GM12878 (cell line): ENCODE data around the gene ZNF106. TPM values are rescaled to one million over a fixed set of nuclear protein-coding genes. Genes with fewer than 3 reads are reported as not detected.

ENCODE experiments used
- ATAC-seq: fragments of 200-7000 bp; cut with Tn5 transposase; 3 replicates; pipeline ENCODE4 v1.9.1; 2020; ENCODE audit warnings: mild to moderate bottlenecking, moderate library complexity
- BruUV-seq: library from RNA; stranded (reverse); fragments of 400-500 nt; replicated peaks from 2 replicates; lab custom pipeline; 2021; lab: Mats Ljungman, UMichigan
- CTCF ChIA-PET: fragments of 300-600 bp; sonication (Branson Sonifier 250); formaldehyde crosslinking; extraction: SDS; loops from one replicate; lab custom pipeline; 2021; ENCODE audit warnings: inconsistent platforms; lab: Yijun Ruan, JAX
- POLR2A ChIA-PET: fragments of 350-600 bp; formaldehyde crosslinking; extraction: SDS; loops from one replicate; lab custom pipeline; 2021; ENCODE audit warnings: inconsistent platforms; lab: Charles Lee
- RAD21 ChIA-PET: fragments of 300-600 bp; sonication (Branson Sonifier 250); formaldehyde crosslinking; loops from one replicate; lab custom pipeline; 2023; ENCODE audit warnings: antibody characterized with exemption; ENCODE audit not compliant: unreplicated experiment; lab: Charles Lee
- SMC1A ChIA-PET: fragments of 300-600 bp; sonication (Branson Sonifier 250); formaldehyde crosslinking; loops from one replicate; lab custom pipeline; 2023; ENCODE audit not compliant: unreplicated experiment, uncharacterized antibody; lab: Charles Lee
- DNase-seq: peaks from one replicate; pipeline ENCODE4 v3.0.0-alpha.2; 2011; ENCODE audit warnings: low read depth, low spot score
- FAIRE-seq: peaks from 3 replicates; lab custom pipeline; 2011; peaks lifted over from hg19 to GRCh38; lab: Jason Lieb, UNC
- H2AFZ ChIP-seq: 2 replicates; pipeline ENCODE4 v1.6.0; 2011; ENCODE audit warnings: low read depth, low read length, control low read depth; ENCODE audit not compliant: control insufficient read depth
- H3K27ac ChIP-seq: 2 replicates; pipeline ENCODE4 v1.5.1; 2011; ENCODE audit warnings: control low read depth; ENCODE audit not compliant: control insufficient read depth, insufficient read depth
- H3K27me3 ChIP-seq, 2 experiments: replicated peaks in 1 of 2; 2 replicates each; pipeline versions ENCODE4 v1.6.0 to v1.6.1; 2011; ENCODE audit warnings: low read length in 1 of 2; ENCODE audit not compliant: control insufficient read depth in 2 of 2, insufficient read depth in 2 of 2
- H3K36me3 ChIP-seq, 2 experiments: 2 replicates each; pipeline ENCODE4 v1.5.1; 2011; ENCODE audit warnings: low read length in 1 of 2; ENCODE audit not compliant: control insufficient read depth in 2 of 2, insufficient read depth in 2 of 2
- H3K4me1 ChIP-seq: 2 replicates; pipeline ENCODE4 v1.6.1; 2011; ENCODE audit warnings: mild to moderate bottlenecking, low read length, moderate library complexity, mixed read lengths; ENCODE audit not compliant: control insufficient read depth, insufficient read depth
- H3K4me2 ChIP-seq: 2 replicates; pipeline ENCODE4 v1.6.0; 2011; ENCODE audit warnings: control low read depth; ENCODE audit not compliant: control insufficient read depth, insufficient read depth
- H3K4me3 ChIP-seq: fragments of 200-600 bp; sonication (generic); 2 replicates; pipeline ENCODE4 v1.5.1; 2016
- H3K79me2 ChIP-seq: 2 replicates; pipeline ENCODE4 v1.6.0; 2011; ENCODE audit warnings: low read length; ENCODE audit not compliant: control insufficient read depth, insufficient read depth
- H3K9ac ChIP-seq: 2 replicates; pipeline ENCODE4 v1.8.0; 2011; ENCODE audit warnings: low read length, control low read depth, mixed read lengths; ENCODE audit not compliant: control insufficient read depth, insufficient read depth
- H3K9me3 ChIP-seq: replicated peaks from 3 replicates; pipeline ENCODE4 v1.5.1; 2011; ENCODE audit warnings: mild to moderate bottlenecking, low read length; ENCODE audit not compliant: control insufficient read depth, insufficient read depth
- H4K20me1 ChIP-seq: 2 replicates; pipeline ENCODE4 v1.6.0; 2011; ENCODE audit not compliant: control insufficient read depth, insufficient read depth
- BACH1 ChIP-seq: fragments of 450-650 bp; IDR thresholded peaks from 2 replicates; pipeline ENCODE4 v1.6.1; 2017; ENCODE audit warnings: mild to moderate bottlenecking, borderline replicate concordance
- BHLHE40 ChIP-seq, 2 experiments: fragments of 450-650 bp in 1 of 2; IDR thresholded peaks; 2 replicates each; pipeline ENCODE4 v1.6.1; 2011 to 2017; ENCODE audit warnings: low read depth in 2 of 2, borderline replicate concordance in 1 of 2, improper control_type of control experiment in 1 of 2, low read length in 1 of 2, mild to moderate bottlenecking in 1 of 2
- CBX5 ChIP-seq: sonication (generic); IDR thresholded peaks from 2 replicates; pipeline ENCODE4 v1.6.1; 2016; ENCODE audit warnings: low read depth, moderate library complexity, mild to moderate bottlenecking, inconsistent platforms
- DPF2 ChIP-seq: fragments of 450-650 bp; IDR thresholded peaks from 2 replicates; pipeline ENCODE4 v1.6.1; 2017; ENCODE audit warnings: mild to moderate bottlenecking
- EZH2 ChIP-seq: IDR thresholded peaks from 2 replicates; pipeline ENCODE4 v1.6.1; 2012; ENCODE audit warnings: low read depth, mild to moderate bottlenecking, control low read depth, inconsistent platforms, low read length, borderline replicate concordance; ENCODE audit not compliant: control insufficient read depth
- HDAC6 ChIP-seq: fragments of 200-600 bp; sonication (generic); IDR thresholded peaks from one replicate; pipeline ENCODE4 v1.8.0; 2017; ENCODE audit warnings: antibody characterized with exemption; ENCODE audit not compliant: unreplicated experiment
- IRF5 ChIP-seq: fragments of 450-650 bp; IDR thresholded peaks from 2 replicates; pipeline ENCODE4 v1.6.1; 2017; ENCODE audit warnings: borderline replicate concordance
- JUND ChIP-seq: IDR thresholded peaks from 2 replicates; pipeline ENCODE4 v1.6.1; 2012; ENCODE audit warnings: low read depth, mild to moderate bottlenecking, low read length, improper control_type of control experiment, moderate library complexity
- NFIC ChIP-seq: IDR thresholded peaks from 2 replicates; pipeline ENCODE4 v1.6.1; 2012; ENCODE audit warnings: low read depth, mild to moderate bottlenecking, inconsistent platforms, low read length, moderate library complexity
- POLR2A ChIP-seq: IDR thresholded peaks from 2 replicates; pipeline ENCODE4 v1.6.1; 2011; ENCODE audit warnings: low read depth, mild to moderate bottlenecking, low read length
- RAD51 ChIP-seq: fragments of 450-650 bp; IDR thresholded peaks from 2 replicates; pipeline ENCODE4 v1.6.1; 2016; ENCODE audit warnings: moderate library complexity, mild to moderate bottlenecking, inconsistent platforms
- RFX5 ChIP-seq: IDR thresholded peaks from 2 replicates; pipeline ENCODE4 v1.6.1; 2011; ENCODE audit warnings: low read depth, low read length, improper control_type of control experiment
- STAT1 ChIP-seq: fragments of 450-650 bp; conservative IDR thresholded peaks from 2 replicates; pipeline ENCODE4 v1.6.1; 2014; ENCODE audit warnings: antibody characterized with exemption, mild to moderate bottlenecking
- SUPT20H ChIP-seq: IDR thresholded peaks from 2 replicates; pipeline ENCODE4 v1.6.1; 2011; ENCODE audit warnings: low read depth, mild to moderate bottlenecking, low read length, moderate library complexity, borderline replicate concordance; ENCODE audit not compliant: control insufficient read depth
- USF1 ChIP-seq: IDR thresholded peaks from 2 replicates; pipeline ENCODE4 v1.6.1; 2011; ENCODE audit warnings: borderline replicate concordance, low read depth, mild to moderate bottlenecking, moderate library complexity, mixed read lengths, low read length; ENCODE audit not compliant: insufficient read depth; ENCODE audit errors: extremely low read length
- YY1 ChIP-seq: IDR thresholded peaks from 2 replicates; pipeline ENCODE4 v1.6.1; 2011; ENCODE audit warnings: low read depth, mild to moderate bottlenecking, low read length
- ZNF274 ChIP-seq: IDR thresholded peaks from one replicate; pipeline ENCODE4 v1.8.0; 2011; ENCODE audit not compliant: insufficient read length, insufficient read depth
- WGBS: methylation state at CpG from one replicate; pipeline ENCODE4 v1.1.6; 2016; ENCODE audit warnings: low lambda C conversion rate; ENCODE audit not compliant: insufficient replicate concordance, insufficient coverage; ENCODE audit errors: missing lambda C conversion rate; 5-methylcytosine and 5-hydroxymethylcytosine counted together
- in situ Hi-C: fragments of 300-500 bp; cut with MboI; formaldehyde crosslinking; loops from 9 replicates; pipeline ENCODE4 v1.14.3; 2018; ENCODE audit warnings: mixed read lengths
- intact Hi-C: fragments of 100-400 bp; cut with micrococcal nuclease; formaldehyde crosslinking; loops from one replicate; pipeline ENCODE4 v1.14.2; 2022; ENCODE audit not compliant: unreplicated experiment
- polyA plus RNA-seq, 11 experiments: library from polyadenylated mRNA; depleted of rRNA in 4 of 11; unstranded in 6 of 11; stranded (reverse) in 5 of 11; fragments of >200 nt; fragmentation: Nextera tagmentation in 4 of 11; fragmentation: Illumina TruSeq in 1 of 11; extraction: Ambion mirVana in 4 of 11; extraction: Trizol in 1 of 11; gene quantifications; 1 replicate in 1 of 11; 2 replicates in 10 of 11; pipeline versions ENCODE4 v1.2.1 to v1.2.3, GENCODE V29; 2011 to 2016; ENCODE audit warnings: inconsistent platforms in 2 of 11, missing spikeins in 2 of 11, low read depth in 1 of 11
- total RNA-seq, 4 experiments: library from RNA; depleted of rRNA in 3 of 4; stranded (reverse); fragments of >200 nt in 3 of 4; fragmentation: Illumina TruSeq in 1 of 4; extraction: Trizol in 1 of 4; gene quantifications; 2 replicates each; pipeline versions ENCODE4 v1.2.1 to v1.2.3, GENCODE V29; 2013 to 2021
- TF ChIP-seq, protein P1 (sequence below): IDR thresholded peaks from 2 replicates; pipeline ENCODE4 v1.6.1; 2012; ENCODE audit warnings: low read depth, low read length, improper control_type of control experiment
- TF ChIP-seq, protein P2 (sequence below): fragments of 450-650 bp; IDR thresholded peaks from 2 replicates; pipeline ENCODE4 v1.6.1; 2016; ENCODE audit warnings: mild to moderate bottlenecking

The ZNF106 gene
- total and polyA plus RNA-seq, 10 of the 15 experiments (the other 5 are each of a cell fraction or from before 2014, with no cell fraction given): 10.7 to 45.3 (median 32.5) TPM

GRCh38 chr15:42403389-42403788 is 87.6 kb downstream of the ZNF106 start (continued):
- TF ChIP-seq BHLHE40 (IDR thresholded peaks at IDR 0.05; ENCODE audit: borderline replicate concordance in 1 of 2, low read depth in 2 of 2, low read length in 1 of 2): no peak
- TF ChIP-seq ZNF274: no peak
- TF ChIP-seq, protein P1, sequence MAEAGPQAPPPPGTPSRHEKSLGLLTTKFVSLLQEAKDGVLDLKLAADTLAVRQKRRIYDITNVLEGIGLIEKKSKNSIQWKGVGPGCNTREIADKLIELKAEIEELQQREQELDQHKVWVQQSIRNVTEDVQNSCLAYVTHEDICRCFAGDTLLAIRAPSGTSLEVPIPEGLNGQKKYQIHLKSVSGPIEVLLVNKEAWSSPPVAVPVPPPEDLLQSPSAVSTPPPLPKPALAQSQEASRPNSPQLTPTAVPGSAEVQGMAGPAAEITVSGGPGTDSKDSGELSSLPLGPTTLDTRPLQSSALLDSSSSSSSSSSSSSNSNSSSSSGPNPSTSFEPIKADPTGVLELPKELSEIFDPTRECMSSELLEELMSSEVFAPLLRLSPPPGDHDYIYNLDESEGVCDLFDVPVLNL: no peak
- TF ChIP-seq RFX5: no peak
- TF ChIP-seq RAD51: no peak
- no peak for TF ChIP-seq CBX5

- H3K4me2 ChIP-seq: no peak overlapping the region
- TF ChIP-seq DPF2 (no peak), STAT1 (no peak), BACH1 (no peak), EZH2 (no peak), POLR2A (no peak), NFIC (no peak), JUND (no peak), IRF5 (no peak), HDAC6 (no peak), USF1 (no peak), SUPT20H (no peak), YY1 (no peak)
- TF ChIP-seq, protein P2, sequence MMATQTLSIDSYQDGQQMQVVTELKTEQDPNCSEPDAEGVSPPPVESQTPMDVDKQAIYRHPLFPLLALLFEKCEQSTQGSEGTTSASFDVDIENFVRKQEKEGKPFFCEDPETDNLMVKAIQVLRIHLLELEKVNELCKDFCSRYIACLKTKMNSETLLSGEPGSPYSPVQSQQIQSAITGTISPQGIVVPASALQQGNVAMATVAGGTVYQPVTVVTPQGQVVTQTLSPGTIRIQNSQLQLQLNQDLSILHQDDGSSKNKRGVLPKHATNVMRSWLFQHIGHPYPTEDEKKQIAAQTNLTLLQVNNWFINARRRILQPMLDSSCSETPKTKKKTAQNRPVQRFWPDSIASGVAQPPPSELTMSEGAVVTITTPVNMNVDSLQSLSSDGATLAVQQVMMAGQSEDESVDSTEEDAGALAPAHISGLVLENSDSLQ: no peak
These were observed 88.3 kb downstream of the ZNF106 start for GRCh38 chr15:42402455-42403205.

More at GRCh38 chr15:42402455-42403205, 88.3 kb downstream of the ZNF106 start:
- Histone ChIP-seq H4K20me1 (no peaks in the 10 kb centered on the region), H3K36me3 (no peaks in the 10 kb centered on the region), H3K27ac (no peak overlapping the region), H3K79me2 (no peaks in the 10 kb centered on the region), H3K9me3 (no peaks in the 10 kb centered on the region; the same call in 2 of the 3 replicates), H3K27me3 (no peaks in the 10 kb centered on the region), H3K4me3 (no peak overlapping the region), H2AFZ (no peak overlapping the region), H3K9ac (no peak overlapping the region), H3K4me1 (peaks cover 14% of the 10 kb centered on the region)
- ATAC-seq (no peak), FAIRE-seq (no peak), DNase-seq (no peak)
- intact Hi-C loops: no loop called here
- ChIA-PET CTCF (no interaction called here), RAD21 (no interaction called here), POLR2A (interaction anchor here (0.5 kb wide), 1 partner anchor 1742 kb away, joined by 3 read pairs; no protein-coding TSS in a partner anchor), SMC1A (interaction anchor here (2.1 kb wide), 1 partner anchor 10 kb away, joined by 4 read pairs; no protein-coding TSS in a partner anchor)
- WGBS: 63% methylated on average over 15 of the region's 15 CpGs
- BruUV-seq: no TSS peak
- in situ Hi-C loops: no loop called here
